ENCODE data around the gene PIK3R2. TPM values are rescaled to one million over a fixed set of nuclear protein-coding genes. Genes with fewer than 3 reads are reported as not detected.

PIK3R2 gene
- total and polyA plus RNA-seq, 2 of the 8 experiments (the other 6 are each of a cell fraction or from before 2014, with no cell fraction given): 21.7 to 57.1 TPM

DNA sequence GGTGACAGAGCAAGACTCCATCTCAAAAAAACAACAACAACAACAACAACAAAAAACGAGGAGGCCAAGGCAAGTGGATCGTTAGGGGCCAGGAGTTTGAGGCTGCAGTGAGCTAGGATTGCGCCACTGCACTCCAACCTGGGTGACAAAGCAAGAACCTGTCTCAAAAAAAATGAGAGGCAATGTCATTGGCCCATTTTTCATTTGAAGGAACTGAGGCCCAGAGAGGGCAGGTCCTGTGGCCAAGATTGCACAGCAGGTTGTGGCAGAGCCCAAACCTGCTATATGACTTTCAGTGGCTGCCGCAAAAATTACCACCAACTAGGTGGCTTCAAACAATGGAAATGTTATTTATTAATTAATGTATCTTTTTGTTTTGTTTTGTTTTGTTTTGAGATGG lies 5.5 kb downstream of the PIK3R2 start:
- no peak overlapping the region for H2BK120ac ChIP-seq (replicated peaks; ENCODE audit: low read depth, low read length)
- H3K56ac ChIP-seq (replicated peaks; ENCODE audit: insufficient read length, low read depth, low read length): no peak overlapping the region
- no peak overlapping the region for H3K27ac ChIP-seq (ENCODE audit: low read depth, low read length)
- H3K79me1 ChIP-seq (ENCODE audit: low read depth, low read length): peaks cover 4% of the 10 kb centered on the region; the same call in 1 of the 2 replicates
- H2AFZ ChIP-seq (ENCODE audit: low read length): no peak overlapping the region
- POLR2A ChIA-PET (ENCODE audit: partially characterized antibody): interaction anchor here (0.6 to 1.4 kb wide), 5 partner anchors 14 to 288 kb away, joined by 3 to 4 read pairs (median 3); partner anchors contain the start of gene JUND
- H3K4me1 ChIP-seq (replicated peaks in 1 of 4; ENCODE audit: control insufficient read depth in 3 of 4, insufficient read depth in 4 of 4, low read length in 3 of 4): peaks cover 0 to 15% (median 11%) of the 10 kb centered on the region in 4 experiments; a peak in 6 of 7 replicates
- no peak overlapping the region for H4K91ac ChIP-seq (replicated peaks; ENCODE audit: insufficient read length, low read length)
- H2BK15ac ChIP-seq (ENCODE audit: low read length): no peak overlapping the region
- H3K4me3 ChIP-seq (ENCODE audit: extremely low read depth in 1 of 4, insufficient read depth in 2 of 4, low read depth in 3 of 4, low read length in 4 of 4): no peak overlapping the region
- 92% methylated on average over 4 of the region's 4 CpGs; no CpG with 5 or more reads in 1 of the 2 experiments for WGBS, 2 experiments (ENCODE audit: extremely low coverage in 1 of 2, insufficient coverage in 1 of 2, insufficient read length in 1 of 2, insufficient replicate concordance in 2 of 2, low coverage in 1 of 2, low lambda C conversion rate in 2 of 2, missing lambda C conversion rate in 1 of 2)
- no peak overlapping the region for H3K14ac ChIP-seq (ENCODE audit: insufficient read length)
- H3K23ac ChIP-seq (ENCODE audit: insufficient read length): no peak overlapping the region
- H4K8ac ChIP-seq (ENCODE audit: extremely low read depth, insufficient read depth, low read length): no peak overlapping the region
- H3K36me3 ChIP-seq (ENCODE audit: control insufficient read depth in 2 of 4, insufficient read depth in 4 of 4, low read length in 3 of 4): peaks cover 0 to 24% (median 15%) of the 10 kb centered on the region in 4 experiments; a peak in 5 of 8 replicates
- no peaks in the 10 kb centered on the region for H3K9me3 ChIP-seq (ENCODE audit: insufficient read depth in 2 of 2, low read depth in 1 of 2, low read length in 1 of 2)
- H3K27me3 ChIP-seq (replicated peaks in 1 of 4; ENCODE audit: control insufficient read depth in 3 of 4, extremely low read depth in 1 of 4, insufficient read depth in 3 of 4, low read length in 3 of 4): no peaks in the 10 kb centered on the region
- no peak overlapping the region for H3K18ac ChIP-seq (ENCODE audit: extremely low read depth, low read length)
- H2BK5ac ChIP-seq (ENCODE audit: low read depth, low read length): no peak overlapping the region
- no peak overlapping the region for H2BK20ac ChIP-seq (ENCODE audit: low read length)
- H3K9ac ChIP-seq (replicated peaks in 1 of 4; ENCODE audit: extremely low read depth in 1 of 4, low read depth in 3 of 4, low read length in 3 of 4): no peak overlapping the region
- DNase-seq (ENCODE audit: low read depth in 1 of 2, low spot score in 2 of 2) (no peak), FAIRE-seq (no peak)
- no peak overlapping the region for H3K4ac ChIP-seq (replicated peaks; ENCODE audit: insufficient read length, low read depth, low read length)
- no peak overlapping the region for H2BK12ac ChIP-seq (ENCODE audit: low read depth, low read length)
- H4K5ac ChIP-seq (ENCODE audit: insufficient read length, low read depth, low read length): no peak overlapping the region
- no peak overlapping the region for H2AK5ac ChIP-seq (ENCODE audit: low read depth, low read length)
- H3K4me2 ChIP-seq (ENCODE audit: insufficient read depth in 1 of 2, low read depth in 2 of 2, low read length in 2 of 2): no peak overlapping the region
- H3K23me2 ChIP-seq (ENCODE audit: low read depth, low read length): peaks cover 11% of the 10 kb centered on the region
- no peaks in the 10 kb centered on the region; a peak in 1 of 4 replicates for H3K79me2 ChIP-seq (ENCODE audit: control insufficient read depth in 1 of 2, insufficient read depth in 2 of 2, low read length in 2 of 2)
- peaks cover 4 to 26% of the 10 kb centered on the region in 2 experiments for H4K20me1 ChIP-seq (replicated peaks in 1 of 2; ENCODE audit: control insufficient read depth in 1 of 2, insufficient read depth in 2 of 2, low read length in 2 of 2)
- CTCF ChIA-PET (ENCODE audit: partially characterized antibody): interaction anchor here (0.5 to 1.2 kb wide), 5 partner anchors 12 to 248 kb away, joined by 3 to 5 read pairs (median 3); no protein-coding TSS in a partner anchor
- TF ChIP-seq PHF8 (conservative IDR thresholded peaks at IDR 0.05; ENCODE audit: low read depth, low read length): no peak
- no peak for TF ChIP-seq TCF12 (IDR thresholded peaks at IDR 0.05; ENCODE audit: low read depth, low read length)
- no peak for TF ChIP-seq RBBP5 (IDR thresholded peaks at IDR 0.05; ENCODE audit: borderline replicate concordance, low read depth, low read length)
- TF ChIP-seq SAP30 (IDR thresholded peaks at IDR 0.05; ENCODE audit: insufficient read depth, insufficient replicate concordance, low read length): no peak
- no peak for TF ChIP-seq HDAC2 (IDR thresholded peaks at IDR 0.05; ENCODE audit: borderline replicate concordance in 1 of 2, low read depth in 2 of 2, low read length in 2 of 2)
- no peak for TF ChIP-seq CBX5 (IDR thresholded peaks at IDR 0.05; ENCODE audit: low read depth, low read length)
- no peak for TF ChIP-seq SIN3A (conservative IDR thresholded peaks at IDR 0.05 in 1 of 2, IDR thresholded peaks at IDR 0.05 in 1 of 2; ENCODE audit: low read depth in 1 of 2, low read length in 2 of 2)
- no peak for TF ChIP-seq RFX5 (IDR thresholded peaks at IDR 0.05; ENCODE audit: borderline replicate concordance, low read depth, low read length)
- TF ChIP-seq POLR2A (IDR thresholded peaks at IDR 0.05; ENCODE audit: control extremely low read depth in 1 of 2, low read depth in 2 of 2, low read length in 2 of 2): no peak
- no peak for TF ChIP-seq ASH2L (IDR thresholded peaks at IDR 0.05; ENCODE audit: low read length)
- TF ChIP-seq SUZ12 (IDR thresholded peaks at IDR 0.05; ENCODE audit: low read length): no peak
- no peak for TF ChIP-seq SP4 (IDR thresholded peaks at IDR 0.05; ENCODE audit: low read length)
- no peak for TF ChIP-seq CREB1 (IDR thresholded peaks at IDR 0.05)
- no peak for TF ChIP-seq SIRT6 (IDR thresholded peaks at IDR 0.05; ENCODE audit: low read length)
- no peak for TF ChIP-seq FOSL1 (IDR thresholded peaks at IDR 0.05; ENCODE audit: insufficient read depth, low read depth, low read length)
